GM15510 (cell line): ENCODE results near the gene PLA2R1.

Source experiments
- POLR2A ChIP-seq: IDR thresholded peaks from 3 replicates; pipeline ENCODE4 v1.6.1; 2011; ENCODE audit warnings: borderline replicate concordance; ENCODE audit not compliant: insufficient read length; ENCODE audit errors: extremely low read depth

The PLA2R1 gene

DNA sequence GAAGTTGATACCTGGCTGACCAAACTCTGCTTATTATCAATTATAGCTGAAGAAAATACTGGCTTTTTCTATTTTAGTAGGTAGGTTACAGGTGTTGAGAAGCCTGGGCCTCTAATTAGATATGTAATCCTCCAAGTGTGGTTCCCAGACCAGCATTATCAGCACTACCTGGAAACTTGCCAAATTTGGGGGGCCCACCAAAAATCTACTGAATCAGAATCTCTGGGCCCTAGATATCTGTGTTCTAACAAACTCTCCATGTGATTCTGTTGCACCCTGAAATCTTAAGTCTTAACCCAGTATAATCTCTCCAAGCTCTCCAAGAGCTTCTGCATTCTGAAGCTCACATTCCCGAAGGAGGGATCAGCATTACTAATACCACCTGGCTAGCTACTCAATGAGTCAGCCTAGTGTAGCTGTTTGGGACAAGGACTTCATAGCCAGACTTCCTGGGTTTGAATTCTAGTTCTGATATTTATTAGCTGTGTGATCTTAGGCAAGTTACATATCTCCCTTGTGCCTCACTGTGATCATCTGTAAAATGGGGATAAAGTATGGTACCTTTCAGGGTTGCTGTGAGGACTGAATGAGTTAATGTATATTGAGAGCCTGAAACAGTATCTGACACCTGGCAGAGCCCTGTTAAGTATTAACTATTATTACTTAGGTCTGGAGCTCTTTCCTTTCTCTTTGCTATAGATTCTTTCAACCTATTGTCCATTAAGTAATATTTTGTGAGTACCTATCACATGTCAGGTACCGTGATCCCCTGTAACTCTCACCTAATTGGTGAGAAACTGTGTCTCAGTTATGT lies 170.3 kb downstream of the PLA2R1 start:
- no peak for TF ChIP-seq POLR2A

DNA sequence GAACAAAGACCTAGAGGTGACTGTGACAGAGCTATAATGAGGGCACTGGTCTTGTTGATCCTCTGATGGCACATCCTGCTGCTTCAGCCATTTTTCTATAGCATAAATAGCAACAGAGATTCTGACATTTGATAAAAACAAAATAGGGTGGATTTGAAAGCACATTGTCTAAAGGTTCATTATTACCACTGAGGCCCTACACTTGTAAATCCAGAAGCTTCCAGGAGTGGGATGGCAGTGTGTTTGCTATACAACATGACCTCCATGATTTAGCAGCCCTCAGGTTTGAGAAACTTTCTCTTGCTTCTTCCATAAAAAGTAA lies 171.2 kb downstream of the PLA2R1 start:
- TF ChIP-seq POLR2A, result no peak

DNA sequence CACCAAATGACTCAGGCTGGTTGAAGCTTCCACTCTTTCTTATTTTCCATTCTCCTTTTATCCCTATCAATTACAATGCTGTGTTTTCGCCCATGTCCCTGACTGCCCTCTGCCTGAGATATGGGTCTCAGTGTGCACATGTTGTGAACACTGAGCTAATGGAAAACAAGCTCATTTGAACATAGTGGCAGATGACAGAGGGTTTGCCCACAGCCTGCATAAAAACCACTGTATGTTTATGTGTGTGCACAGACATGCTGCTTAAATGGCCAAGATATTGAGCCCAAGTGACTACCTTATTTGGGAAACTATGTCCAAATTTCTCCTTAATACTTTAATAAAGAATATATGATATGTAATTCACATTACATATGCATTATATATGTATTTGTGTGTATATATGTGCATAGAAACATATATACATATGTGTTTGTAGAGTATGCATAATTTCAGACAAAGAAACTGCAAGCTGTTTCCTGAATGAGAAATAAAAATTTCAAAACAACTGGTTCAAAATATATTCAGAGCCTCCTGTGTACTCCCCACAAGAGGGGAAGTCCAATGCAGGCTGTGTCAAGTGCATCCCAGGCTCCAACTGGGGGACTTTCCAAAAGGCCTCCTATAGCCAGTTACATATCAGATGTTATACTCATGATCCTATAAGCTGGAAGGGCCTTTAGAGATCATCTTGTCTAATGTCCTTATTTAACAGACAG lies 171.7 kb downstream of the PLA2R1 start:
- no peak for TF ChIP-seq POLR2A

DNA sequence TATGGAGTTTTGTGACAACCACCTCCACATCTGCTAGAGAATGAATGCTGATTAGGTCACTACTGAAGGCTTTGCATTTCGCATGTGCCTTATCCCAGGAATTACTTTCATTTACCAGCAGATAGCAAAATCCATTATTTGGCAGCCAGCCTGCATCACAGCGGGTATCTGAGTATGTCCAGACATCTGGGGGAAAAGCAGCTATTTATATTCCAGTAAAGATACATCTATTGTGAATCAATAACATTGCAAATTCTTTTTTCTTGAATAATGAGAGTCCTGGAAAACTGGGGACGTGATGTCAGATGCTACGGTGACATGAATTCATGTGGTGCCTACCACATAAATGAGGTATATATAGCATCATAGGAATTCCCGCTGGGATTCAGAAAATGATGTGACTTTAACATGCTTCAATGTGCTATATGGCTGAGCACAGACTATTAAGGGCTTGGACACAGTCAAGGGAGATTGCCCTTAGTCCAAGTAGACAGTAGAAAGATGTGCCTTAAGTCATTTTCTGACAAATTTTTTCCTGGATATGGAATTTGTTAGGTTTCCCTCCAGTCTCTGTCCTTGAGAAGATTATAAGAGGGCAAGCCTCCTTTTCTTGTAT lies 180.2 kb downstream of the PLA2R1 start:
- no peak for TF ChIP-seq POLR2A
